ACC112 (cell line): ENCODE measurements around the gene FN1.

ENCODE experiments used
- H2AFZ ChIP-seq: fragments of 200-600 bp; sonication (generic); one replicate; pipeline ENCODE4 v1.6.0; 2017; ENCODE audit warnings: antibody characterized with exemption, low read length; ENCODE audit not compliant: unreplicated experiment
- H3K27ac ChIP-seq: fragments of 200-600 bp; sonication (generic); 2 replicates; pipeline ENCODE4 v1.5.1; 2014; ENCODE audit warnings: low read depth, mild to moderate bottlenecking, antibody characterized with exemption, low read length, moderate library complexity
- H3K27me3 ChIP-seq: fragments of 200-600 bp; sonication (generic); 2 replicates; pipeline ENCODE4 v1.6.1; 2014; ENCODE audit warnings: mild to moderate bottlenecking, antibody characterized with exemption, low read length, moderate library complexity, mixed read lengths; ENCODE audit not compliant: insufficient read depth
- H3K36me3 ChIP-seq: fragments of 200-600 bp; sonication (generic); 2 replicates; pipeline ENCODE4 v1.6.1; 2016; ENCODE audit warnings: mild to moderate bottlenecking, antibody characterized with exemption, low read length, moderate library complexity, mixed read lengths; ENCODE audit not compliant: insufficient read depth
- H3K4me1 ChIP-seq: fragments of 200-600 bp; sonication (generic); one replicate; pipeline ENCODE4 v1.6.1; 2016; ENCODE audit warnings: low read length, mixed read lengths; ENCODE audit not compliant: insufficient read depth, unreplicated experiment, control insufficient read depth
- H3K4me3 ChIP-seq: fragments of 200-600 bp; sonication (generic); 2 replicates; pipeline ENCODE4 v1.5.1; 2014; ENCODE audit warnings: mild to moderate bottlenecking, low read depth, low read length
- H3K79me2 ChIP-seq: fragments of 200-600 bp; sonication (generic); one replicate; pipeline ENCODE4 v1.6.0; 2016; ENCODE audit warnings: low read length; ENCODE audit not compliant: control insufficient read depth, unreplicated experiment, insufficient read depth

The FN1 gene

GRCh38 chr2:215422676-215423075 lies 13.2 kb downstream of the FN1 start:
- Histone ChIP-seq H3K4me3 (peak overlapping the region; percentile 55), H3K4me1 (peaks cover 79% of the 10 kb centered on the region), H2AFZ (no peak overlapping the region), H3K27me3 (no peaks in the 10 kb centered on the region), H3K27ac (peak overlapping the region; percentile 85), H3K79me2 (peaks cover 74% of the 10 kb centered on the region), H3K36me3 (peaks cover 81% of the 10 kb centered on the region)

- H3K79me2 ChIP-seq: peaks cover 74% of the 10 kb centered on the region
- peak overlapping the region; percentile 55 for H3K4me3 ChIP-seq
- no peak overlapping the region for H2AFZ ChIP-seq
- peaks cover 74% of the 10 kb centered on the region for H3K36me3 ChIP-seq
- no peaks in the 10 kb centered on the region for H3K27me3 ChIP-seq
- H3K27ac ChIP-seq: peak overlapping the region; percentile 85
- peaks cover 79% of the 10 kb centered on the region for H3K4me1 ChIP-seq
Observed at GRCh38 chr2:215421859-215422461, 13.9 kb downstream of the FN1 start.

- Histone ChIP-seq H3K79me2 (peaks cover 78% of the 10 kb centered on the region), H3K36me3 (peaks cover 85% of the 10 kb centered on the region), H3K27me3 (no peaks in the 10 kb centered on the region), H2AFZ (no peak overlapping the region), H3K27ac (peak overlapping the region; percentile 85), H3K4me3 (peak overlapping the region; percentile 55; the same call in 1 of the 2 replicates), H3K4me1 (peaks cover 89% of the 10 kb centered on the region)
Observed at GRCh38 chr2:215420471-215420935, 15.4 kb downstream of the FN1 start.

- peak overlapping the region; percentile 55 for H3K4me3 ChIP-seq
- H3K36me3 ChIP-seq: peaks cover 84% of the 10 kb centered on the region
- H3K27ac ChIP-seq: peak overlapping the region; percentile 85
- H3K4me1 ChIP-seq: peaks cover 89% of the 10 kb centered on the region
- no peak overlapping the region for H2AFZ ChIP-seq
- peaks cover 76% of the 10 kb centered on the region for H3K79me2 ChIP-seq
- no peaks in the 10 kb centered on the region for H3K27me3 ChIP-seq
Observed at GRCh38 chr2:215419769-215420470, 15.9 kb downstream of the FN1 start.

- peaks cover 71% of the 10 kb centered on the region for H3K79me2 ChIP-seq
- no peak overlapping the region for H2AFZ ChIP-seq
- peaks cover 90% of the 10 kb centered on the region for H3K4me1 ChIP-seq
- H3K4me3 ChIP-seq: no peak overlapping the region; the same call in 1 of the 2 replicates
- peak overlapping the region; percentile 85 for H3K27ac ChIP-seq
- no peaks in the 10 kb centered on the region for H3K27me3 ChIP-seq
- peaks cover 84% of the 10 kb centered on the region for H3K36me3 ChIP-seq
Observed at GRCh38 chr2:215419113-215419512, 16.8 kb downstream of the FN1 start.

GRCh38 chr2:215418064-215418963 lies 17.6 kb downstream of the FN1 start:
- H3K27ac ChIP-seq: peak overlapping the region; percentile 85
- H3K4me1 ChIP-seq: peaks cover 90% of the 10 kb centered on the region
- no peaks in the 10 kb centered on the region for H3K27me3 ChIP-seq
- H3K79me2 ChIP-seq: peaks cover 68% of the 10 kb centered on the region
- peaks cover 84% of the 10 kb centered on the region for H3K36me3 ChIP-seq
- peak overlapping the region; percentile 22 for H3K4me3 ChIP-seq
- no peak overlapping the region for H2AFZ ChIP-seq

- Histone ChIP-seq H3K4me3 (peak overlapping the region; percentile 50; the same call in 1 of the 2 replicates), H3K36me3 (peaks cover 84% of the 10 kb centered on the region), H3K27ac (peak overlapping the region; percentile 85), H3K27me3 (no peaks in the 10 kb centered on the region), H3K79me2 (peaks cover 61% of the 10 kb centered on the region), H3K4me1 (peaks cover 90% of the 10 kb centered on the region), H2AFZ (no peak overlapping the region)
Observed at GRCh38 chr2:215417400-215417951, 18.4 kb downstream of the FN1 start.

- Histone ChIP-seq H3K79me2 (peaks cover 56% of the 10 kb centered on the region), H3K36me3 (peaks cover 77% of the 10 kb centered on the region), H2AFZ (no peak overlapping the region), H3K4me1 (peaks cover 86% of the 10 kb centered on the region), H3K4me3 (peak overlapping the region; percentile 26), H3K27ac (peak overlapping the region; percentile 85), H3K27me3 (no peaks in the 10 kb centered on the region)
Observed at GRCh38 chr2:215416656-215417055, 19.2 kb downstream of the FN1 start.

GRCh38 chr2:215415820-215416577 lies 19.9 kb downstream of the FN1 start:
- H3K36me3 ChIP-seq: peaks cover 71% of the 10 kb centered on the region
- peak overlapping the region; percentile 26 for H3K4me3 ChIP-seq
- peaks cover 80% of the 10 kb centered on the region for H3K4me1 ChIP-seq
- H2AFZ ChIP-seq: no peak overlapping the region
- peak overlapping the region; percentile 85 for H3K27ac ChIP-seq
- peaks cover 49% of the 10 kb centered on the region for H3K79me2 ChIP-seq
- no peaks in the 10 kb centered on the region for H3K27me3 ChIP-seq
